D721Med (cell line): ENCODE measurements around the gene RBM43.

Experiments used
- DNase-seq: peaks from one replicate; pipeline ENCODE4 v3.0.0; 2011; ENCODE audit warnings: low spot score; ENCODE audit not compliant: insufficient read length
- FAIRE-seq: peaks from 2 replicates; lab custom pipeline; 2011; peaks lifted over from hg19 to GRCh38; lab: Jason Lieb, UNC
- TF ChIP-seq, protein P1 (sequence below): IDR thresholded peaks from 2 replicates; pipeline ENCODE4 v1.5.1; 2012; ENCODE audit warnings: mild to moderate bottlenecking, control low read depth; ENCODE audit not compliant: insufficient read depth; ENCODE audit errors: missing control alignments

Gene RBM43

DNA sequence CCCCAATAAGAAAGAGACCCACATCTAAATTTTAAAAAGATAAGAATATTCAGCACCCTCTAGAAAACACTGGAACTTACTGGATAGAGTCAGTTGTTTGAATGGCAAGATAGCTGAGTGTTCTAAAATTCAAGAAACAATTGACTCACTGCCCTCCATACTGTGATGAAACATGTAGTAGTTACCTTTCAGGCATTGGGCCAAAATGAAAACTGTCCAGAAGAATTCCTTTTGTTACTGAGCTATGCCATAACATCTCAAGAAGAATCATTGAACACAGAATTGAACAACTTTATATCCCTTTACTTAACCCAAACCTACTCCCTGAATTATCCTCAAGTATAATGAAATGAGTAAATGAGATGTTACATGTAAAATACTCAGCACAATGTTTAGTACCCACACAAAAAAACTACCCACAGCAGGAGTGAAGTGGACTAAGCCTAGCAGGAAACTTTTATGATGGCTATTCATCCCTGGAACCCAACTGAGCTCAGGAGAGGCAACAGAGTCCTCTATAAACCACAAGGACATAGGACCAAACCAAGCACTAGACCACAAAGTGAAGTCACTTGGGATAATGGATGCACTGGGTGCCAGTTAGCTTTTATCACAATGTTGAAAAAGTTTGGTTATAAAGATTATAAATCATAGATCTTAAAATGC is 32.7 kb downstream of the RBM43 start:
- TF ChIP-seq, protein P1, sequence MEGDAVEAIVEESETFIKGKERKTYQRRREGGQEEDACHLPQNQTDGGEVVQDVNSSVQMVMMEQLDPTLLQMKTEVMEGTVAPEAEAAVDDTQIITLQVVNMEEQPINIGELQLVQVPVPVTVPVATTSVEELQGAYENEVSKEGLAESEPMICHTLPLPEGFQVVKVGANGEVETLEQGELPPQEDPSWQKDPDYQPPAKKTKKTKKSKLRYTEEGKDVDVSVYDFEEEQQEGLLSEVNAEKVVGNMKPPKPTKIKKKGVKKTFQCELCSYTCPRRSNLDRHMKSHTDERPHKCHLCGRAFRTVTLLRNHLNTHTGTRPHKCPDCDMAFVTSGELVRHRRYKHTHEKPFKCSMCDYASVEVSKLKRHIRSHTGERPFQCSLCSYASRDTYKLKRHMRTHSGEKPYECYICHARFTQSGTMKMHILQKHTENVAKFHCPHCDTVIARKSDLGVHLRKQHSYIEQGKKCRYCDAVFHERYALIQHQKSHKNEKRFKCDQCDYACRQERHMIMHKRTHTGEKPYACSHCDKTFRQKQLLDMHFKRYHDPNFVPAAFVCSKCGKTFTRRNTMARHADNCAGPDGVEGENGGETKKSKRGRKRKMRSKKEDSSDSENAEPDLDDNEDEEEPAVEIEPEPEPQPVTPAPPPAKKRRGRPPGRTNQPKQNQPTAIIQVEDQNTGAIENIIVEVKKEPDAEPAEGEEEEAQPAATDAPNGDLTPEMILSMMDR = no peak
- no peak for FAIRE-seq
- DNase-seq = no peak

DNA sequence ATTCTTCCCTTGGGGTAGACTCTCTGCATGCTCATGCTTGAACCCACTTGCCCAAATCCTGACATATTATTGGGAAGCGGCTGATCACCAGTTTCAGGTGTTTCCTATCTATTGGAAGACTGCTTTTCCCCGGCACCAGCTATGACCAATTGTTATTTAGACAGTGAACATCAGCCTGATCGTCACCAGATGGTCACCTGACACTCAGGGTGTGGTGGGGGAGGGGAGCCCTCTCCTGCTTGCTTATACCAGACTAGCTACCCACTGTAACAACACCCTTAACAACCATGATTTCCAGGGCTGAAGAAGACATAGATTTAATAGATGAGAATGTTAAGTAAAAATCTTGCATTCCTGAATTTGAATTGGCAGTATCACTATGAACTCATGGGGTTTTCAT is 44.3 kb downstream of the RBM43 start:
- TF ChIP-seq, protein P1 = no peak
- FAIRE-seq = no peak

DNA sequence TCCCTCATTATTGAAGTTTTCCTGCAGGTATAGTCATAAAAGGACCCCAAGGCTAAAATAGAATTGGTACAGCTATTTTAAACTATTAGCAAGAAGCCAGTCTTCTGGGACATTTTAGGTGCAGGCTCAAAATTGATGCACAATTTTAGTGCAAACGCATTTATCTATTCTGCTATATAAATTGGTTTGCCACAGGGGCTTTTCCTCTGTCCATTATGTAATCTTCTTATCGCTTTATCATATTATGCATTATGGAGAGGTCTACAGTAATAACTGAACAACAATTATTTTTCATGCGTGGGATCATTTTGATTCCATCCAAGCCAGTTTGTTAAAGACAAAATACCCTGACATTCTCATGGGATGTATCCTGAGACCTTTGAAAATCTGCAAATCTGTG is 54.6 kb downstream of the RBM43 start:
- DNase-seq (no peak), FAIRE-seq (no peak)
- TF ChIP-seq, protein P1 = no peak

More for the DNA sequence above, 44.3 kb downstream of the RBM43 start:
- no peak for DNase-seq

DNA sequence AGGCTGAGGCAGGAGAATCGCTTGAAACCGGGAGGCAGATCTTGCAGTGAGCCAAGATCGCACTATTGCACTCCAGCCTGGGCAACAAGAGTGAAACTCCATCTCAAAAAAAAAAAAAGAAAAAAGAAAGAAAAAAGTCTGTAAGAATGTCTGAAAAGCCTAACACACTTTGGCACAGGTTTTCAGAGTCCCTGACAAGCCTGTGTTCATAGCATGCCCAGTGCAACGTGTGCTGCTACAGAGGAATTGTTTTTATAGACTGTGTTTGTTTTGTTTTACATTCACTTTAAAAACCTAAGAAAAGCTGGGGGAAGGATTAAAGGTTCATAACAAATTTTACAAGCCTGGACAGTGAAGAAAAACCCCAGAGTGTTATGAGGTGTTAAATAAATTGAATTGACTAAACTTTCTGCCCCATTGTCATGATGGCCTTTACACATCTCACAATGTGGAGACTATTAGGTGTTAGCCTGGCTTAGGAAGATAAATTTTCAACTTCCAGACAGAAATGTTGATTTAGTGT is 55.2 kb downstream of the RBM43 start:
- TF ChIP-seq, protein P1 = no peak
- no peak for FAIRE-seq
- no peak for DNase-seq

DNA sequence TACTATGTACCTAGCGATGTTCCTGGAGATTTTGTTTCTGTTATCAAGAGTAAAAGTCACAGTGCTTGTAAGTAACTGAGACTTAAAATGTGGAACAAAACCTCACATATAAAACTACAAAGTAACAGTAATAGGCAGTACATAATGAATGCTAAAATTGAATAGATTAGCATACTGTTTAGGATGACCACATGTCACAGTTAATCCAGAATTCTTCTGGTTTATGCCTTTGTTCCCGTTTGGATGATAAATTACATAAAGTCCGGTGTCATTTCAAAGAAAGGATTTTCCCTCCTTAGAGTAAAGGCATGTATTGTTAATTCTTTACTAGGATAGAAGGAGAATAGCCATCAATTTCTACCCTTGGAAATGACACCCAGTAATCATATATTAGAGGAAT is 56.1 kb downstream of the RBM43 start:
- DNase-seq (no peak), FAIRE-seq (peak; percentile 60)
- TF ChIP-seq, protein P1 = no peak

DNA sequence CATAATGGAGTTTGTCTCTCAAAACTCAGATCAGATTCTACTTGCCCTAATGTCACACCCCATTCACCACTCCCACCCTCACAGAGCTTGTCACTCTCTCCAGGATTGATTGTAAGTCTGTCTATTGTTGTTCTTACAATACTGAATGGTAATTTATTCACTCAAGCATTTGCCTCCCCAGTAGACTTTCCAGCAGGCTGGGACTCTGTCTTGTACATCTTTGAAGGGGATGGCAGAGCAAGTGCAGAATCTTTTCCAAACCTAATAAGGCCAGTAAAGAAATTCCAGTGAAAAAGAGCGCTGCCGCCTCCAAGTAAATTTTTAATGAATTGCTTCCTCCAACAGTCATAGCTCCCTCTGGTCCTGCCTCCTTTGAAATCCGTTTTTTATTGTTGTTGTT is 56.9 kb downstream of the RBM43 start:
- TF ChIP-seq, protein P1 = no peak
- DNase-seq (no peak), FAIRE-seq (no peak)

DNA sequence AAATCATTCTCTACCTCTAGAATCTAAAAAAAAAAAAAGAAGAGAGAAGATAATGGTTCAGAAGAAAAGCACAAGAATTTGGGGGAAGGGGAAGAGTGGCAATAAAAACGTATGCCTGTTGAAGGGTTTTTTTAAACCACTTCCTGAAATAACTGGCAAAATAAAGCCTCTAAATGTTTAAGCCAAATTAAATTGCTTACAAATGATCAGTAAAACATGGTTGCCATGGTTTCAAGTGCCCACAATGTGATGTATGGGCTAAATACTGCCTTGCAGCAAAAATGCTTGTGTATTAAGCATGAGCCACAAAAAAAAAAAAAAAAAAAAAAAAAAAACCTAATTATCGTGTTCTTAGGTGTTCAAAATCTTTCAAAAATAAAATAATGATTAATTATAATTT is 60.8 kb downstream of the RBM43 start:
- no peak for FAIRE-seq
- no peak for DNase-seq
- TF ChIP-seq, protein P1 = no peak
